Glomerular visceral epithelial cell (primary cell): ENCODE measurements around the gene PBRM1.

Source experiments
- DNase-seq: peaks from one replicate; pipeline ENCODE4 v3.0.0-alpha.2; 2016; ENCODE audit errors: extremely low spot score

The PBRM1 gene

DNA sequence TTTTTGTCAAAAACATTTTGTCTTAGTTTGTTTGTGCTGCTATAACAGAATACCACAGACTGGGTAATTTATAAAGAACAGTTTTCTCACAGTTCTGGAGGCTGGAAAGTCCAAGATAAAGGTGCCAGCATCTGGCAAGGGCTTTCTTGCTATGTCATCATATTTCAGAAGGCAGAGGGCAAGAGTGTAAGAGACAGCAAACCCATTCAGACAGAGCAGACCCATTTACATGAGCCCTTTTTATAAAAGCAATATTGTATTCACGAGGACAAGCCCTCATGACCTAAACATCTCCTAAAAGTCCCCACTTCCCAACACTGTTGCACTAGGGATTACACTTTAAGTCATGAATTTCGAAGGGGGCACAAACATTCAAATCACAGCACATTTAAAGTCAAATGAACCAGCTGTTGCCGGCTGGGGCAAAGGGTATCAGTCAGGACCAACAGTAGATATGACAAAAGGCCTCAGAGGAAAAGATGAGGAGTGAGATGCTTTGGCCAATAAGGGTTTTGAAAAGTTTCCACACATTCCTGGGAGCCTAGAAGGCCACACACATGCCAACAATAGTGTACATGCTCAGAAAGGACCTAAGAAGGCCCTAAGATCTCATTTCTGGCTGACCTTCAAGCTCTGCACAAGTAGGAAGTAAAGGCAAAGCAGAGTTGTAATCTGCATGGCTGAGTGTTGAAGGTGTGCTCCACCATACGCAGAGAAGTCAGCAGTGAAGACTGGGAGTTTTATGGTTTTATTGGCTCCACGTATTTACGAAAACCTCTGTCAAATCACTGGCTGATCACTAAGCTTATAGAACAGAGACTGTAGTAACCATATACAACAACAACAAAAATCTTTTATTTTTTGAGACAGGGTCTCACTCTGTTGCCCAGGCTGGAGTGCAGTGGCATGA is 111.4 kb downstream of the PBRM1 start:
- no peak for DNase-seq

DNA sequence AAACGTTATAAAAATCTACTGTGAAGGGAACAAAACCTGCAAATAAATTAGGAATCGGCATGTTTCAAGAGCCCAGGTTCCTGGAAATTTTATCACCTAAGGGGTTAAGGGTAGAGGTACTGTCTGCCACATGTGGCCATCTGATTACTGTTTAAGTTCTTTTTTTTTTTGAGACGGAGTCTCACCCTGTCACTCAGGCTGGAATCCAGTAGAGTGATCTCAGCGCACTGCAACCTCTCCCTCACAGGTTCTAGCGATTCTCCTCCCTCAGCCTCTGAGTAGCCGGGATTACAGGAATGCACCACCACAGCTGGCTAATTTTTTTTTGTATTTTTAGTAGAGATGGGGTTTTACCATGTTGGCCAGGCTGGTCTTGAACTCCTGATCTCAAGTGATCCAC is 113.5 kb downstream of the PBRM1 start:
- DNase-seq: no peak

DNA sequence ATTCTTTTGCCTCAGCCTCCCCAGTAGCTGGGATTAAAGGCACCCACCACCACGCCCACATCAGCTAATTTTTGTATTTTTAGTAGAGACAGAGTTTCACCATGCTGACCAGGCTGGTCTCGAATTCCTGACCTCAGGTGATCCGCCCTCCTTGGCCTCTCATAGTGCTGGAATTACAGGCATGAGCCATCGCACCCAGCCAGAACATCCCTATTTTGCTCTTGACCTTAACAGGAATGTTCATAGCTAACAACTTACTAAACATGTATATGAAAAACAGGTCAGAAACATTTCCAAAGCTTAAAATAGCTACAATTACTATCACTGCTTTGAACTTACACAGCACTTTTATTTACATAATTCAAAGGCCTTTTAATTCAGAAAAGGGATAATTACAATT is 115.6 kb downstream of the PBRM1 start:
- no peak for DNase-seq

DNA sequence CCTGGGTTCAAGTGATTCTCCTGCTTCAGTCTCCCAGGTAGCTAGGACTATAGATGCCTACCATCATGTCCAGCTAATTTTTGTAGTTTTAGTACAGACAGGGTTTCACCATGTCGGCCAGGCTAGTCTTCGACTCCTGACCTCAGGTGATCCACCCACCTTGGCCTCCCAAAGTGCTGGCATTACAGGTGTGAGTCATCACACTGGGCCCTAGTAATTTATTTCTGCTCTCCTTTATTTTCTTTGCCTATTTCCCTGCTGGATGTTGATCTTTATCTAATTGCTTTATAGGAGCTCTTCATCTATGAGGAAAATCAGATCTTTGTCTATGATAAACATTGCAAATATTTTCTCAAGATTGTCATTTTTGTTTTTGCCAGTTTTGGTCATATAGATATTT is 117.6 kb downstream of the PBRM1 start:
- DNase-seq: no peak

DNA sequence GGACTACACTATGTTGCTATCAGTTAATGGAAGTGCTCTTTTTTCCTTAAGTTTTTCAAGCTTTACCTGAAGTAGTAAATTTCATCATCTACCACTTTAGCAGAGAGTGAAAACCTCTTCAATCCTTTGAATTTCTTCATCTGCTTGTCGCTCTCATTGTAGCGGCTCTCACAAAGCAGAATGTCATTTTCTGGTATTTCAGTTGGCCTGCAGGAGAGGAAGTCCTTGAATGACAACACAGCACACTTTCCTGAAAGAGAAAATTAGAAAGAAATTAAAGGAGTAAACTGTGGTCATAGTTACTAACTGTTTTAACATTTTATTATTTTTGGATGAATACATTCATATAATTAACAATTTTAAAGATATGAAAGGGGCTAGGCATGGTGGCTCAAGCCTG is 121.7 kb downstream of the PBRM1 start:
- DNase-seq: no peak

DNA sequence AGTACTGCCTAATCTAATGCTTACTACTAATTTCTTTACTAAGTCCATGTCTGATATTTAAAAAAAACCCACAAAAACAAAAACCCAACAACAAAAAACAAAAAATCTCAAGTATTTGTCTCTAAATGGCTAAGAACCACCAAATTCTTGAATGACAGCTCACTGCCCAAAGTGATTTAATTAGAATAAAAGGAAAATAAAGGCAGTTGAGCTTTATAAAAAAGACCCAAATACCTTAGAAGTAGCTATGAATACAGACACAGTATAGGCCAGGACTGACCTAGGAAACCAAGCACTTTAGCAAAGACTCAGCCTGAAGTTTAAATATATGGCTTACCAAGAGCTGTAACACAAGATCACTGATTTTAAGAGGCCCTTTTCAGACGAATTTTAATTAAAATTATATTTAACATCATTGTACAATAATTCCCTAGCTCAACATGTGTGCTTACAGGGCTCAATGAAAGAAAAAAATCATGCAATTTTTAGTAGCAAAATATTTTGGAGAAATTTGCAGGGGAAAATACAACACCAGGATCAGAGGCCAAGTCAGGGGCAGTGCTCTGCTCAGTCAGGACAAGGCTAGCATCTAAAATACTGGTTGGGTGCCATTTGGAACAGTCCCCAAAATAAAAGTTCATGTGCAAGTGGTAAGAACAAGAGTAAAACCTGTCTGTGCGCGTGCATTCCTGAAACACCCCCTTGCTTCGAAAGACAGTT is 124.5 kb downstream of the PBRM1 start:
- no peak for DNase-seq

DNA sequence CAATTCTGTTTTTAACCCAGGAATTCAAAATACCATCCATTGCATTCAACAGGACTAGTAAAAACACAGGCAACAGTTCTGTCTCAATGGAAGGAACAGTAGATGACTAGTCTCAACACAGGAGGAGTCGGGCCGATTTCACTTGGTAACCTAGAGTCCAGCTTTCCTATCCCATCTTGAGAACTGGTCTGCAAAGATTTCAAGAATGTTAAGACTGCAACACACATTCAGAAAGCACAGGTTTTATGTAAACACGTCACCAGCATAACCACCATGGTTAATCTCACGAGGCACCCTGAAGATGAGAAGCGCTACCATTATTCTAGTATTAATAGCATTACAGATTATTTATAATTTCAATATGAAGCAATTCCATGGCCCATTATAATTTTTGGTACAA is 127.3 kb downstream of the PBRM1 start:
- DNase-seq: no peak

DNA sequence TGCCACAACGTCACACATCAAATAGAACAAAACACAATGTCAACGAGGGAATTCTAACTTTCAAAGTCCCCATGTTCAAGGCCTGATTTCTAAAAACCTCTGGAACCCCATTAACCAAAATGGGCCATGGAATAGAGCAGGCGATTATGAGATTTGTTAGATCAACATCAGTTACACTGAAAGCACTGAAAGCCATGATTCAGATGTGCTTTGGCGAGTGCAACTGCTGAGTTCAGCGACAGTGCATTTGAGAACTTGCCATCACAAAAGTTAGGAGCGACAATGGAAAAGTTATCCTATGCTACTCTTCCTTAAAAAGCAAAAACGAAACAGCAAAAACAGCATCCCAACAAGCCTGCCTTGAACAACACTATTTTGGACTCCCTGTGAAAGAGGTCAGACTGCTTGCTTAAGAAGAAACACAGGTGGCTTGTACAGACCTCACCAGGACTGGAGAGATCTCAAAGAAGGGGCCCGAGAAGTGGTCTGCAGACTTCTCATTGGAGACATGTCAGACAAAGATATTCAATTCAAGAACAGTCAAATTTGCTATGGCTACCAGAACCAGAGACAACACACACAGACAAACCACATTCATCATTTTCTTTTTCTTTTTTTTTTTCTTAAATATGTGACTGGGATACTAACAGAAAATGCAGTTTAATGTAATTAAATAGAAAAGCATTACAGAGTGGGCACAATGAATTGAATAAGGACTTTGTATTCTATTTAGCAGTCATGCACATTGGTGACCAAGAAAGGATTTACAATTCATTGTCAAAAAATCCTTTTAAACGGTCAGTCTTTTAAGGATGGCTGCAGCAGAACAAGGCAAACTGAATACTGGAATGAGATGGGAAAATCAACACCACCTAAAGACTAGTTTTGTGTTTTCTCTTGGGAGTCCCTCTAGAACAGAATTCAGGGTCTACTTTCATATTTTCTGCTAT is 128.4 kb downstream of the PBRM1 start:
- DNase-seq: no peak

DNA sequence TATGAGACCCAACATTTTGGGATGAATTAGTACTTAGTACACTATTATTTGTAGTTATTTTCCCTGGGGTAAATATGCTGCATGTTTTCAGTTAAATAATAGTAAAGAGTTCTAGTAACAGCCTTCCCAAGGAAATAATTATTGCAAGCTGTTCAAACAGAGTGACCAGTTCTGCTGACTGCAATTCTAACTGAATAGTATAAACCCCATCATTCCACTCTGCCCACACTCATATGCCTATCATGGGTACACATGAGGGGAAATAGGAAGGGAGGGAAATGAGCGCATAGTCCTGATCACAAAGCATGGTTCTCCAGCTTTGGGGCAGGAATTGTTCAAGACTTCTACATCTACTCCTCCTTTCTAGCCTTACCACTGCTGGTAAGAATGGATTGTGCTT is 130.7 kb downstream of the PBRM1 start:
- no peak for DNase-seq

DNA sequence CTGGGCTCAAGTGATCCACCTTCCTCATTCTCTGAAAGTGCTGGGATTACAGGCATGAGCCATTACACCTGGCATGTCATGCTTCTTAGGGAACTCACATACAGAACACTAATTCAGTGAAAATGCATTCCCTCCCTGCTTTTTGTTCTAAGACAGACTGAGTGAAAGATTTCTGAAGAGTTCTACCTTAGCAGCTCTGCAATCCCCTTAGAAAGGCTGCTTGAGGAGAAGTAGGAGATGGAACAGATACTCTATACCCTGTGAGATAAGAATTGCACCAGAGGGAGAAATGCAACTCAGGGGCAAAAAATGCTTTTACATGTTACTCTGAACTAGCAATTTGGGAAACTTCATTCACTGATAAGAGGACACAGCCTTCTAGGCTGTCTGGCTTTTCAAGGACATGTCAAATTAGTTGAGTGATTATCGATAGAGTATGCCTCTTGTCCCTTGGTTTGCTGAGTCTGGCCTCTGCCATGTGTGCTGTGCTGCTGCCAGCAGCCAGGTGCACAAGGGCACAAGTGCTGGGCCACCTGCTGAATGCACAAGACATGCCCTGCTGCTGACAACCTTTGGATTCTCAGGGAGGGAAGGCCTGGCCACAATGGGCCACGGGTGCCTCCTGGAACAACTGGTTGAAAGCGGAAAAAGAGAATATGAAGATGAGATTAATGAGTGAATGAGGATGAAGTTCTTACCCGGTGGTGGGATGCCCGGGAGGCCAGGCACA is 131.5 kb downstream of the PBRM1 start:
- DNase-seq: no peak

DNA sequence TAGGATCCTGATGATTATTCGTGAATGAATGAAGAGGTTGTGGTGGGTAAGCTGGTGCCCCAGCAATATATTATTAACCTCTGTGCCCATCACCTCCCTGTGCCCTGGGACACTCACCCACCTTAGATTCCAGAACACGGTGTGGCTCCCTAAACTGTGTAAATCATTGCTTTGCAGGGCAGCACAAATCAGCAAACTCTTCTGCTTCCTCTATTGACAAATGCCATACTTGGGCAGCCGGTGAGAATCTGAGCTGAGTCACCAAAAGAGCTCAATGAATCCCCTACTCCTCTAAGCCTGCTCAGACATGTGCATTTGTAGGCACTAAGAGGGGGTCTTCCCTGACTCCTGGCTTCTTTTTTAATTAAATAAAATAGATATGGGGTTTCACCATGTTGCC is 133.6 kb downstream of the PBRM1 start:
- DNase-seq: no peak

DNA sequence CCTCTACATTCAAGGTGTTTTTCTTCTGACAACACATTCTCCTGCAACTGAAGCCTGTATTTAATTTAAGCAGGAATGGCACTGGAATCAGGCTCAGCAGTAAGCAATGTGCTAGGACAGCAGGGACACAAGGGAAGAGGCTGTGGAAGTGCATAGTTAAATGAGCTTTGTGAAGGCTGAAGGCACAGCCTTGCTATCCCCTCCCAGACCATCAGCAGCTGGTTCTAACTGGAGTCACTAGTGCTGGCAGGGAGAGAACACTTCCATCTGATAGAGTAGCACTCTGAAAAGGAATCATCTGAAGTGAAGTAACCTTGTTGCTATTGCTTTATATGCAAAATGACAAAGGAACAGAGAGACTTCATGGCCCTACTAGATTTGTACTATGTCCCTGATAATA is 134.6 kb downstream of the PBRM1 start:
- no peak for DNase-seq

DNA sequence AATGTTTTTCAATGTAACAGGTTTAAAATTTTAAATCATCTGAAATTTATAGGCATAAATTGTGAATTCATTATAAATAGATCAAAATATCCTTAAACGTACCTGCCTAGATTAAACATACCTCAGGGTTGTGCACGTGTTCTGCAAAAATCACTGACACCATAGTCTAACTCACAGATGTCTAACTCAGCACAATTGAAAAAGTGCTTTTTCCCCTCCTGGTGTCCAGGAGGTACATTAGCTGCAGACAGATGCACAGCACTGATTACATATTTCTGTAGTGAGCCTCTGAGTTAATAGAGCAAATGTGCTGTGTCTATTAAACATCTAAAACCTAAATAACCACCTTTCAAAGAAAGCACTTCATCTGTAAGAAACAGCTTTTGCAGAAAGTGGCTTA is 138.6 kb downstream of the PBRM1 start:
- no peak for DNase-seq

DNA sequence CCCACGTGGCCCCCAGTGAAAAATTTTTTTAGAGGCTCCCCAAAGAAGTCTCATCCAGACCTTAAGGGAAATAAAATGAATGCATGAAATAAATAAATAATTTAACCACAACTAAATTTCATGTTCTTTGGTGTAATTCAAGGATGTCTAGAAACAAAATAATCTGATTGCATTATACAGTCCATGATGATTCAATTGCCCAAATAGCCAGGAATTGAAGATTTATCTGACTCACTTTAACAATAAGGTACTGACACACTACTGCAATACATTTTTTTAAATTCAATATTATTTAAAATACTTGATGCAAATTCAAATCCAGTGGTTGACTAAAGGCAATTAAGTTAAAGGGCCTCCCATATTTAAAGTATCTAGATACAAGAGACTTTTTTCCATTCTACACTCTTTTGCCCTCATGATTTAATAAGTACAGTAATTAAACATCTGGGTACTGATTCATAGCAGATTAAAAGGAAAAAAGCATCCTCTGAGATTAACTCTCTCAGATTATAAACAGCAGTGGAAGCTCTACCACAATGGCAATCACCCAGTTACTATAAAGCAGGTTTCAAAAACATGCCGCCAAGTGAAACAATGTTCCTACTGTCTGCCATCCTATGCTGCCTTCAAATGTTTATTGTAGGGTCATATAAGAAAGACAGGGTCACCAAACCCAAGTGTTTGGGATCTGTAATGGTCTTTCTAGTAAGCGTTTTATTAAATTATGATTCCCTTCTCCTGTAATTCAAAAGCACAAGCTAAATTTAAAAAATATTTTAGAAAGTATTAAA is 139.4 kb downstream of the PBRM1 start:
- DNase-seq: no peak

DNA sequence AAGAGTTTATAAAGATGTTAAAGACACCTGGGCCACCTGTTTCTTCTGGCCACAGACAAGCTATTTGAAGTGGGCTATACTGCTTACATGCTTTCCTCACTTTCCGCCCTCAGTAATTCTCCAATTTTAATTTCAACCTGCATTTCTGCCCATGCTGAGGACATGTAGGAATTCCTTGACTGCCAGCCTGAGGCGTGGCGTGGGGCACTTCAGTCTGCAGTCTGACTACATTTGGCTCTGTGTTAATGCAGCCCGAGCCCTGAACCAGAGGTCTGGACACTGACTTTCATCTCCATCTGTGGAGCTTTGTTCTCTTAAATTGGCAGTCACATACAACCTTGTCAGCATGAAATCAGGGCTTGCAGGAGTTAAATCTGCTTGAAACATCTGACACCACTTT is 140.8 kb downstream of the PBRM1 start:
- no peak for DNase-seq

DNA sequence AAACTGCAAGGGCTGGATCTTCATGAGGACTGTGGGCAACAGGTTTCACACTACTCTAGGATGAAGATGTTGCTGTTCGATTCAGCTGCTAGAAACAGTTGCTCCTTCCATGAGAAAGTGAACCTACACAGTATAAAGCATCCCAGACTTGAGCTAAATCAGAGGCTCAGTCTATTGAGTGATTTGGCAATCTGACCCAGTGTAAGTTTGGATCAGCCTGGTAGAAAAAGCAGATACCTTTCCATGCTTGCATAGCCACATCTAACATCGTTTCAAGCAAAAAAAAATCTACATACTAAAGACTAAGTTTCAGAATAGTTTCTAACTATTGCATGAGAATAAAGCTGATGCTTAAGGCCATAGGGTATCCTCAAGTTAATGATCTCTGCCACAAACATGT is 144.7 kb downstream of the PBRM1 start:
- no peak for DNase-seq

DNA sequence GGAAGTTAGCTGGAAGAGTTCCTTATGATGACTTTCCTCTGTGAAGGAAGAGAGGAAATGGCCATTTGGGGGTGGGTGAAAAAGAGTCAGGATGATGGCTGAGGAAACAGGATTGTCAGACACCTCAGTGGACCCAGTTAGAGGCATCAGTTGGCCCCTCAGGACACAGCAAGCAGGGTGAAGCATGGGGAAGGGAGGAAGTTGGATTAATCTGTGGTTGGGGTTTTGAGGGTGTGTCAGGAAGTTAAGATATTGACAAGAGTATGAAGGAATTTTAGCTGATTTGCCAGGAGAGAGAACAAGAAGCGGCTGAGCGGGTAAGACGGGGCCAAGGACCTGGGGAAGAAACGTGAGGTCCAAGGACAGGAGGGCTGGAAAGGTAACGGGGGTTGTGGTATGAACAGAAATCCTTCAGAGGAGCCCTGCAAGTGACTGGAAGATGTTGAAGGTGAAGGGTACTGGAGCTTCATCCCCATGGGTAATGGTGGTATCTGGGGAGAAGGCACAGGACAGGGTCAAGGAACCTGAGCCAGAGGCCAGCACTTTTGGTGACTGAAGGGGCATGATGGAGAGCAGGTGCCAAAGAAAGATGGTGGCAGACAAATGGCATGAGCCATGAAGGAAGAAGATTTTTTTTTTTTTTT is 146.6 kb downstream of the PBRM1 start:
- DNase-seq: no peak

DNA sequence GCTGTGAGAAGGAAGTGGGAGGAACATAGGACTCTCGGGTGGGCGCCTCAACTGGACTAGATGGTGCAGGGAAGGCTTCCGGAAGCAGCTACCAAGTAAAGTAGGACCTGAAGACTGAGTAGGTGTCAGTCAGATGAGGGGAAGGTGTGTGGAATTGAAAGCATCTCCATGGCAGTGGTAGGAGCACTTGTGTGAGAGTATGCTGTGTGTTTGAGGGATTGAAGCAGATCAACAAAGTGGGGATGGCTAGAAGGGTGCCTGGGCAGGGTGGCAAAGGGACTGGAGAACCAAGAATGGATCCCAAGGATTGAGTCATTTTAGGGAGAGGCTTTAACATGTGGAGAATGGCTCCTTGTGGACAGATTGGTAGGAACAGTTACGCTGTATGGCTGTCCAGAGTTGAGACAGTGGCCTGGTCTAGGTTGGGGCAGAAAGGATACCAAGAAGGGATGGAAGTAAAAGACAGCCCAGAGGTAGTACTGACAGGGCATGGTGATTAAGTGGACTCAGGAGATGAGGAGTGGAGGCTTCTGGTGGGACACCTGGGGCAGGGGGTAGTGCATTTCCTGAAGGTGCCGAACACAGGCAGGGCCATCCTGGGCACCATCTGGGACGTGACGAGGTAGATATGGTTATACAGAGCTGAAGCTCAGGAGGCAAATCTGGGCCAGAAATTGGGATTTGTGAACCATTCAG is 147.8 kb downstream of the PBRM1 start:
- no peak for DNase-seq

DNA sequence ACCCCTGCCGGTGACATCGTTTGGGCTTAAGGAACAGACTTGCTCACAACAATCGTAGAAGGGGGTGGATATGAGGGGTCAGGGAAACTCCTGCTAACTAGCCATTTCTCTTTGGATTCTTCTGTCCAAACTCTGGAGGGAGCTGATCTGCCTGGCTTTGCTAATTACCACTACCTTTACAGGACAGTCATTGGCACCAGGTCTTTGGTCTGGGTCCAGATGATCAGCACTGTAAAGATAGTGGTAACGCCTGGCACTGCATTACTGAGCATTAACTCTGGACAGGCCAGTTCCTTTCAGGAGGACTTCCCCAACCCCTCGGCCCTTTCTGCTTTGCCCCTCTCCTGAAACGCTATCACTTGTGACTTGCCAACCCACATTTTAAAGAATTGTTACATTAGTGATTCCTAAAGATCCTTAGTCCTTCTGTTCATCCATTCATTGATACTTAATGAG is 148.5 kb downstream of the PBRM1 start:
- DNase-seq: no peak
